Gastroesophageal sphincter (tissue), 3 donors: Measurements from ENCODE around the gene THBS2.

Experiments used
- CTCF ChIP-seq, 4 experiments: fragments of 200-600 bp in 2 of 4; fragments of 450-650 bp in 2 of 4; sonication (generic) in 1 of 4; IDR thresholded peaks; one replicate each; pipeline ENCODE4 v1.5.1; 2017 to 2019; ENCODE audit warnings: antibody characterized with exemption in 4 of 4, mild to moderate bottlenecking in 2 of 4, moderate library complexity in 2 of 4
- EP300 ChIP-seq: sonication (generic); formaldehyde crosslinking; IDR thresholded peaks from one replicate; pipeline ENCODE4 v1.6.1; 2017; ENCODE audit warnings: antibody characterized with exemption, mild to moderate bottlenecking
- POLR2A ChIP-seq, 2 donors: fragments of 450-650 bp; IDR thresholded peaks; one replicate each; pipeline ENCODE4 v1.6.1; 2017; ENCODE audit warnings: antibody characterized with exemption in 2 of 2, mild to moderate bottlenecking in 2 of 2, moderate library complexity in 1 of 2
- POLR2AphosphoS5 ChIP-seq: sonication (generic); formaldehyde crosslinking; IDR thresholded peaks from one replicate; pipeline ENCODE4 v1.6.1; 2017; ENCODE audit warnings: antibody characterized with exemption

- no peak for TF ChIP-seq CTCF (IDR thresholded peaks at IDR 0.05)
- no peak for TF ChIP-seq EP300
- TF ChIP-seq POLR2A (IDR thresholded peaks at IDR 0.05) = no peak
- TF ChIP-seq POLR2AphosphoS5 = no peak
These were observed 26.5 kb downstream of the THBS2 start for GRCh38 chr6:169227116-169227515.
